ENCODE results near the gene VAV3. TPM values are rescaled to one million over a fixed set of nuclear protein-coding genes. Genes with fewer than 3 reads are reported as not detected.

Gene VAV3
- total RNA-seq, 1 donor from 2014 or later: 2.6 TPM

GRCh38 chr1:107925565-107925964 lies 39.4 kb downstream of the VAV3 start:
- H3K9me3 Mint-ChIP-seq (ENCODE audit: unreplicated experiment): no peaks in the 10 kb centered on the region
- H3K9ac ChIP-seq (ENCODE audit: low read length): no peak overlapping the region
- H3K4me3 Mint-ChIP-seq (ENCODE audit: unreplicated experiment): no peak overlapping the region

DNA sequence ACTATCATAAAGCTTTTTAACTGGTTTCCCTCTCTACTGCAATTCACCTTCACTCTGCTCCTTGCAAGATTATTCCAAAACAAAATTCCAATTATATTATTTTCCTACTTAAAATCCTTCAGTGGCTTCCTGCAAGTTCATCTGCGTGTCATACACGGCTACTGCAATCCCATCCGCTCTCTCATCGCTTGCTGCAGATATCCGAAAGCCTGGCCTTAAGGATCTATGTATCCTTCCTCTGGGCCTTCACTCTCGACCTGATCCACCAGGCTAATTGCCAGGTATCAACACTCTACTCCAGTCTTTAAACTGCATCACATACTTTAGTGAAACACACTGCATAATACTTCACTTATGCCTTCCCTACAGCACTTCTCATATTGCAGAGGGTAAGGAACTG lies 44.0 kb downstream of the VAV3 start:
- H3K9ac ChIP-seq (ENCODE audit: low read length): no peak overlapping the region
- no peak for DNase-seq (ENCODE audit: low read depth)
- H3K27me3 ChIP-seq (ENCODE audit: insufficient read depth, low read length): no peaks in the 10 kb centered on the region
- no peaks in the 10 kb centered on the region for H3K79me2 ChIP-seq (ENCODE audit: insufficient read depth, low read length)
- TF ChIP-seq CTCF (IDR thresholded peaks at IDR 0.05; ENCODE audit: insufficient read depth, low read depth, low read length) (no peak), EZH2 (IDR thresholded peaks at IDR 0.05; ENCODE audit: insufficient read depth, low read length) (no peak)
- Mint-ChIP-seq H3K27ac (ENCODE audit: unreplicated experiment) (no peak overlapping the region), H3K4me3 (ENCODE audit: unreplicated experiment) (no peak overlapping the region), H3K4me1 (ENCODE audit: low read depth, unreplicated experiment) (peaks cover 13% of the 10 kb centered on the region), H3K27me3 (ENCODE audit: low read depth, unreplicated experiment) (no peaks in the 10 kb centered on the region), H3K9me3 (ENCODE audit: unreplicated experiment) (no peaks in the 10 kb centered on the region), H3K36me3 (ENCODE audit: low read depth, unreplicated experiment) (no peaks in the 10 kb centered on the region)
- no peak for FAIRE-seq
- no peak overlapping the region for H2AFZ ChIP-seq (ENCODE audit: low read depth, low read length)
- H3K4me3 ChIP-seq (ENCODE audit: insufficient read depth, low read depth, low read length): no peak overlapping the region
- H3K4me1 ChIP-seq (ENCODE audit: insufficient read depth, low read length): no peaks in the 10 kb centered on the region
- H4K20me1 ChIP-seq (ENCODE audit: insufficient read depth, low read length): no peaks in the 10 kb centered on the region
- H3K9me3 ChIP-seq (ENCODE audit: insufficient read depth, low read depth, low read length): no peaks in the 10 kb centered on the region
- H3K4me2 ChIP-seq (ENCODE audit: low read length): no peak overlapping the region
- H3K36me3 ChIP-seq (ENCODE audit: insufficient read depth, low read length): no peaks in the 10 kb centered on the region
- no peak overlapping the region for H3K27ac ChIP-seq (ENCODE audit: low read depth, low read length)

More at GRCh38 chr1:107925565-107925964, 39.4 kb downstream of the VAV3 start:
- Histone ChIP-seq H3K79me2 (ENCODE audit: insufficient read depth, low read length) (no peaks in the 10 kb centered on the region), H3K36me3 (ENCODE audit: insufficient read depth, low read length) (no peaks in the 10 kb centered on the region), H2AFZ (ENCODE audit: low read depth, low read length) (no peak overlapping the region), H3K9me3 (ENCODE audit: insufficient read depth, low read depth, low read length) (no peaks in the 10 kb centered on the region), H3K27me3 (ENCODE audit: insufficient read depth, low read length) (no peaks in the 10 kb centered on the region), H3K4me1 (ENCODE audit: insufficient read depth, low read length) (no peaks in the 10 kb centered on the region), H4K20me1 (ENCODE audit: insufficient read depth, low read length) (no peaks in the 10 kb centered on the region), H3K4me2 (ENCODE audit: low read length) (no peak overlapping the region), H3K27ac (ENCODE audit: low read depth, low read length) (no peak overlapping the region), H3K4me3 (ENCODE audit: insufficient read depth, low read depth, low read length) (no peak overlapping the region)
- no peak for TF ChIP-seq EZH2 (IDR thresholded peaks at IDR 0.05; ENCODE audit: insufficient read depth, low read length)
- TF ChIP-seq CTCF (IDR thresholded peaks at IDR 0.05; ENCODE audit: insufficient read depth, low read depth, low read length): no peak
- Mint-ChIP-seq H3K27ac (ENCODE audit: unreplicated experiment) (no peak overlapping the region), H3K36me3 (ENCODE audit: low read depth, unreplicated experiment) (no peaks in the 10 kb centered on the region), H3K27me3 (ENCODE audit: low read depth, unreplicated experiment) (no peaks in the 10 kb centered on the region), H3K4me1 (ENCODE audit: low read depth, unreplicated experiment) (peaks cover 10% of the 10 kb centered on the region)
- DNase-seq (ENCODE audit: low read depth): no peak
- no peak for FAIRE-seq

DNA sequence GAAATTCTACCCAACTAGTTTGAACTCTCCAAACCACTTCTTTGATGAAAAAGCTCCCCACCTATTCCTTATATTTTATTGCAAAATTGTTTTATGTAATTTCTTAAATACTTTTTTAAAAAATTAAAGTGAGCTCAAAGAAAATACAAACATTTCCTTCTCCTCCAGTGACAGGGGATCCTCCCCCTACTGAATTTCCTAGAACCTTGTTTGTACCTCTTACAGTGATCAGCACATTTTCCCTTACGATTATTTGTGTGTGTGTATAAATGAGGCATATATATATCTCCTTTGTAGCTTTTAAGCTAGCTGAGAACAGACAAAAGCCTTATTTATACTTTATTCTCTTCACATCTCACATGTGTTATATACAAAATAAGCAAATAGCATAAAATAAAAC lies 44.4 kb downstream of the VAV3 start:
- Mint-ChIP-seq H3K4me3 (ENCODE audit: unreplicated experiment) (no peak overlapping the region), H3K4me1 (ENCODE audit: low read depth, unreplicated experiment) (peaks cover 13% of the 10 kb centered on the region), H3K27me3 (ENCODE audit: low read depth, unreplicated experiment) (no peaks in the 10 kb centered on the region), H3K9me3 (ENCODE audit: unreplicated experiment) (no peaks in the 10 kb centered on the region), H3K27ac (ENCODE audit: unreplicated experiment) (no peak overlapping the region), H3K36me3 (ENCODE audit: low read depth, unreplicated experiment) (no peaks in the 10 kb centered on the region)
- H3K9ac ChIP-seq (ENCODE audit: low read length): no peak overlapping the region
- TF ChIP-seq CTCF (IDR thresholded peaks at IDR 0.05; ENCODE audit: insufficient read depth, low read depth, low read length) (no peak), EZH2 (IDR thresholded peaks at IDR 0.05; ENCODE audit: insufficient read depth, low read length) (no peak)
- H4K20me1 ChIP-seq (ENCODE audit: insufficient read depth, low read length): no peaks in the 10 kb centered on the region
- FAIRE-seq (no peak), DNase-seq (ENCODE audit: low read depth) (no peak)
- H3K4me3 ChIP-seq (ENCODE audit: insufficient read depth, low read depth, low read length): no peak overlapping the region
- no peaks in the 10 kb centered on the region for H3K79me2 ChIP-seq (ENCODE audit: insufficient read depth, low read length)
- no peaks in the 10 kb centered on the region for H3K4me1 ChIP-seq (ENCODE audit: insufficient read depth, low read length)
- no peaks in the 10 kb centered on the region for H3K27me3 ChIP-seq (ENCODE audit: insufficient read depth, low read length)
- H3K36me3 ChIP-seq (ENCODE audit: insufficient read depth, low read length): no peaks in the 10 kb centered on the region
- no peak overlapping the region for H3K27ac ChIP-seq (ENCODE audit: low read depth, low read length)
- H2AFZ ChIP-seq (ENCODE audit: low read depth, low read length): no peak overlapping the region
- H3K4me2 ChIP-seq (ENCODE audit: low read length): no peak overlapping the region
- H3K9me3 ChIP-seq (ENCODE audit: insufficient read depth, low read depth, low read length): no peaks in the 10 kb centered on the region

Measured in astrocyte (in vitro differentiated cells and primary cell).